Measurements from ENCODE around the gene PPP4C. TPM values are rescaled to one million over a fixed set of nuclear protein-coding genes. Genes with fewer than 3 reads are reported as not detected.

PPP4C gene
- total RNA-seq, 3 donors from 2014 or later = 71.7 to 109 (median 102) TPM

- H3K9me3 ChIP-seq = no peaks in the 10 kb centered on the region
- ATAC-seq (no peak), DNase-seq (peak in 2 of 3 donors; percentile 23 to 51)
- intact Hi-C loops (cut with DNase I, micrococcal nuclease) = no loop called here
- no peak for TF ChIP-seq CTCF (IDR thresholded peaks at IDR 0.05)
- H3K4me3 ChIP-seq = no peak overlapping the region
- no peaks in the 10 kb centered on the region for H3K36me3 ChIP-seq (ENCODE audit: low read depth)
- peaks cover 6% of the 10 kb centered on the region for H3K4me1 ChIP-seq (ENCODE audit: low read depth)
These were observed 11.5 kb downstream of the PPP4C start for GRCh38 chr16:30087181-30087898.

- no peak for TF ChIP-seq CTCF (IDR thresholded peaks at IDR 0.05)
- H3K4me1 ChIP-seq (ENCODE audit: low read depth) = peaks cover 15% of the 10 kb centered on the region
- no peak overlapping the region for H3K4me3 ChIP-seq
- ATAC-seq (no peak), DNase-seq (no peak)
- no peaks in the 10 kb centered on the region for H3K36me3 ChIP-seq (ENCODE audit: low read depth)
- intact Hi-C loops (cut with DNase I, micrococcal nuclease) = no loop called here
- H3K9me3 ChIP-seq = no peaks in the 10 kb centered on the region
These were observed 12.5 kb downstream of the PPP4C start for GRCh38 chr16:30088237-30088831.

GRCh38 chr16:30088832-30089624 is 13.2 kb downstream of the PPP4C start:
- intact Hi-C loops (cut with DNase I, micrococcal nuclease) = no loop called here
- H3K4me3 ChIP-seq = no peak overlapping the region
- no peaks in the 10 kb centered on the region for H3K9me3 ChIP-seq
- DNase-seq = peak in 2 of 3 donors; percentile 21 to 53
- H3K4me1 ChIP-seq (ENCODE audit: low read depth) = peaks cover 15% of the 10 kb centered on the region
- TF ChIP-seq CTCF (IDR thresholded peaks at IDR 0.05) = no peak
- H3K36me3 ChIP-seq (ENCODE audit: low read depth) = no peaks in the 10 kb centered on the region
- no peak for ATAC-seq

GRCh38 chr16:30090610-30091331 is 15.0 kb downstream of the PPP4C start:
- Histone ChIP-seq H3K4me1 (ENCODE audit: low read depth) (peaks cover 28% of the 10 kb centered on the region), H3K4me3 (no peak overlapping the region), H3K36me3 (ENCODE audit: low read depth) (no peaks in the 10 kb centered on the region), H3K9me3 (no peaks in the 10 kb centered on the region)
- ATAC-seq (no peak), DNase-seq (peak in 2 of 3 donors; percentile 51 to 61)
- no peak for TF ChIP-seq CTCF (IDR thresholded peaks at IDR 0.05)
- intact Hi-C loops (cut with DNase I, micrococcal nuclease) = no loop called here

All from mucosa of descending colon (tissue), 3 donors.